B cell (primary cell): ENCODE results near the gene BNIP5. TPM values are rescaled to one million over a fixed set of nuclear protein-coding genes. Genes with fewer than 3 reads are reported as not detected.

Source experiments
- ATAC-seq: fragments of 200-7000 bp; cut with Tn5 transposase; one replicate; pipeline ENCODE4 v1.10.0; 2021; ENCODE audit warnings: low read depth, mild to moderate bottlenecking, moderate number of reproducible peaks, moderate library complexity
- CTCF ChIA-PET: fragments of 350-600 bp; sonication (Branson Sonifier 250); formaldehyde crosslinking; loops from one replicate; lab custom pipeline; 2021; ENCODE audit warnings: antibody characterized with exemption, inconsistent platforms; lab: Charles Lee
- POLR2A ChIA-PET: fragments of 350-600 bp; sonication (Branson Sonifier 250); formaldehyde crosslinking; loops from one replicate; lab custom pipeline; 2021; ENCODE audit warnings: antibody characterized with exemption; lab: Charles Lee
- DNase-seq: peaks from one replicate; pipeline ENCODE4 v3.0.0; 2013
- H2AFZ ChIP-seq: 2 replicates; pipeline ENCODE4 v1.6.1; 2012; ENCODE audit warnings: mild to moderate bottlenecking, low read depth, low read length; ENCODE audit not compliant: insufficient read depth, poor library complexity, severe bottlenecking
- H3K27ac ChIP-seq, 2 donors: 1 replicate in 1 of 2; 2 replicates in 1 of 2; pipeline ENCODE4 v1.5.1; 2012 to 2013; ENCODE audit warnings: low read length in 2 of 2, mild to moderate bottlenecking in 2 of 2, moderate library complexity in 1 of 2
- H3K27me3 ChIP-seq, 4 experiments: fragments of 200-600 bp in 1 of 4; sonication (generic) in 1 of 4; replicated peaks in 1 of 4; 1 replicate in 2 of 4; 2 replicates in 2 of 4; pipeline versions ENCODE4 v1.6.1 to v1.7.0; 2013 to 2016; ENCODE audit warnings: low read length in 3 of 4, mild to moderate bottlenecking in 2 of 4, mixed read lengths in 1 of 4, moderate library complexity in 1 of 4; ENCODE audit not compliant: insufficient read depth in 4 of 4, control insufficient read depth in 3 of 4; ENCODE audit errors: control extremely low read depth in 1 of 4
- H3K36me3 ChIP-seq, 2 experiments: replicated peaks in 1 of 2; 1 replicate in 1 of 2; 2 replicates in 1 of 2; pipeline versions ENCODE4 v1.6.1 to v1.7.1; 2013; ENCODE audit warnings: low read length in 1 of 2; ENCODE audit not compliant: insufficient read depth in 2 of 2, control insufficient read depth in 1 of 2; ENCODE audit errors: control extremely low read depth in 1 of 2, extremely low read depth in 1 of 2
- H3K4me1 ChIP-seq, 2 donors: fragments of 200-600 bp in 1 of 2; sonication (generic) in 1 of 2; 1 replicate in 1 of 2; 2 replicates in 1 of 2; pipeline versions ENCODE4 v1.5.1 to v1.6.1; 2013 to 2017; ENCODE audit warnings: low read length in 2 of 2; ENCODE audit not compliant: control insufficient read depth in 2 of 2, insufficient read depth in 2 of 2
- H3K4me2 ChIP-seq: replicated peaks from 2 replicates; pipeline ENCODE3; 2012; ENCODE audit warnings: mild to moderate bottlenecking, low read depth, low read length; ENCODE audit not compliant: poor library complexity, severe bottlenecking
- H3K4me3 ChIP-seq, 5 experiments: fragments of 200-600 bp in 1 of 5; sonication (generic) in 1 of 5; 1 replicate in 3 of 5; 2 replicates in 2 of 5; pipeline versions ENCODE4 v1.5.1 to v1.7.0; 2011 to 2016; ENCODE audit warnings: low read length in 4 of 5, mild to moderate bottlenecking in 4 of 5, low read depth in 2 of 5, control low read depth in 1 of 5, moderate library complexity in 1 of 5; ENCODE audit not compliant: insufficient read depth in 1 of 5; ENCODE audit errors: control extremely low read depth in 1 of 5, extremely low read depth in 1 of 5
- H3K79me2 ChIP-seq: fragments of 200-600 bp; sonication (generic); one replicate; pipeline ENCODE4 v1.6.0; 2016; ENCODE audit warnings: low read length; ENCODE audit not compliant: control insufficient read depth, insufficient read depth
- H3K9ac ChIP-seq: fragments of 200-600 bp; sonication (generic); 2 replicates; pipeline ENCODE4 v1.6.1; 2017; ENCODE audit warnings: mild to moderate bottlenecking, low read length, moderate library complexity
- H3K9me3 ChIP-seq, 3 donors: one replicate each; pipeline versions ENCODE4 v1.6.1 to v1.7.1; 2013; ENCODE audit warnings: low read length in 2 of 3; ENCODE audit not compliant: control insufficient read depth in 2 of 3, insufficient read depth in 1 of 3; ENCODE audit errors: control extremely low read depth in 1 of 3
- H4K20me1 ChIP-seq: 2 replicates; pipeline ENCODE4 v1.6.0; 2012; ENCODE audit warnings: mild to moderate bottlenecking, low read length; ENCODE audit not compliant: insufficient read depth, control insufficient read depth, poor library complexity, severe bottlenecking
- H3K27ac Mint-ChIP-seq: one replicate; pipeline ENCODE4 v1.8.0; 2021; ENCODE audit warnings: mixed read lengths
- H3K27me3 Mint-ChIP-seq: one replicate; pipeline ENCODE4 v1.8.0; 2021; ENCODE audit warnings: mixed read lengths
- H3K4me1 Mint-ChIP-seq: one replicate; pipeline ENCODE4 v1.8.0; 2021; ENCODE audit warnings: mixed read lengths
- H3K4me3 Mint-ChIP-seq: one replicate; pipeline ENCODE4 v1.8.0; 2021; ENCODE audit warnings: mixed read lengths
- H3K9me3 Mint-ChIP-seq: one replicate; pipeline ENCODE4 v1.8.0; 2022; ENCODE audit warnings: mixed read lengths; ENCODE audit not compliant: insufficient read depth
- CTCF ChIP-seq: fragments of 200-600 bp; IDR thresholded peaks from one replicate; pipeline ENCODE4 v1.8.0; 2022; ENCODE audit warnings: antibody characterized with exemption, mild to moderate bottlenecking
- EZH2 ChIP-seq: IDR thresholded peaks from 2 replicates; pipeline ENCODE4 v1.6.1; 2012; ENCODE audit warnings: borderline replicate concordance, low read depth, mild to moderate bottlenecking, moderate library complexity, low read length; ENCODE audit not compliant: insufficient read depth, poor library complexity, severe bottlenecking
- WGBS: methylation state at CpG from one replicate; pipeline ENCODE4 v1.1.5; 2013; ENCODE audit warnings: missing lambda C conversion rate; ENCODE audit not compliant: insufficient coverage; 5-methylcytosine and 5-hydroxymethylcytosine counted together
- intact Hi-C: fragments of 100-400 bp; cut with micrococcal nuclease; formaldehyde crosslinking; loops from one replicate; pipeline ENCODE4 v1.10.0; 2022
- polyA plus RNA-seq: library from polyadenylated mRNA; depleted of rRNA; stranded (reverse); fragments of >200 nt; gene quantifications from 2 replicates; pipeline ENCODE4 v1.2.3, GENCODE V29; 2012
- total RNA-seq, 2 donors: library from RNA; stranded (reverse); fragments of 120-200 nt in 1 of 2; gene quantifications; 1 replicate in 1 of 2; 2 replicates in 1 of 2; pipeline versions ENCODE4 v1.2.3 to v1.2.4, GENCODE V29; 2013 to 2022

The BNIP5 gene
- total and polyA plus RNA-seq, 2 donors (not counting 1 experiment from before 2014, with no cell fraction given) = 0.06 to 0.10 TPM

DNA sequence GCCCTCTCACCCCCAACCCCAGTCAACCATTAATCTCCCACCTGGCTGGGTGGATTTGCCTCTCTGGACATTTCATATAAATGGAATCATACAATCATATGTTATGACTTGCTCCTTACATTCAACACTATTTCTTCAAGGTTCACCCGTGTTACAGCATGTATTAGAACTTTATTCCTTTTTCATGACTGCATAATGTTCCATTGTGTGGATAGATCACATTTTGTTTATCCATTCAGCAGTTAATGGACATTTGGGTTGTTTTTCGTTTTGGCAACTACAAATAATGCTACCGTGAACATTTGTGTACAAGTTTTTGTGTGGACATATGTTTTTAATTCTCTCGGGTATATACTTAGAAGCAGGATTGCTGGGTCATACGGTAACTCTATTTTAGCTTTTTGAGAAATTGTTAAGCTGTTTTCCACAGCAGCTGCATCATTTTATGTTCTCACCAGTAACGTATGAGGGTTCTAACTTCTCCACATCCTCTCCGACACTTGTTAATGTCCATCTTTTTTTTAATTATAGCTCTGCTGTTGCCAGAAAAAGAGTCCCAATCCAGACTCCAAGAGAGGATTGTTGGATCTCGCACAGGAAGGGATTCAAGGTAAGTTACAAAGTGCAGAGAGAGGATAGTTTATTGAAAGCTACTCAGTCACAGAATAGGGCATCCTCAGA, 15.9 kb upstream of the BNIP5 start:
- Mint-ChIP-seq H3K27me3 (no peaks in the 10 kb centered on the region), H3K4me3 (no peak overlapping the region), H3K27ac (no peak overlapping the region), H3K4me1 (no peaks in the 10 kb centered on the region), H3K9me3 (peaks cover 2% of the 10 kb centered on the region)
- Histone ChIP-seq H3K9me3 (peaks cover 0 to 3% (median 0%) of the 10 kb centered on the region in 3 donors), H3K27me3 (no peaks in the 10 kb centered on the region), H3K27ac (no peak overlapping the region), H3K9ac (no peak overlapping the region), H2AFZ (no peak overlapping the region), H3K36me3 (no peaks in the 10 kb centered on the region), H3K4me2 (no peak overlapping the region), H3K4me3 (no peak overlapping the region), H4K20me1 (no peaks in the 10 kb centered on the region), H3K79me2 (no peaks in the 10 kb centered on the region), H3K4me1 (no peaks in the 10 kb centered on the region)
- TF ChIP-seq EZH2 (no peak), CTCF (no peak)
- CTCF ChIA-PET = interaction anchor here (4.8 to 15.7 kb wide), 2 partner anchors 12 to 48 kb away, joined by 20 to 149 read pairs; no protein-coding TSS in a partner anchor
- 100% methylated on average over 1 of the region's 8 CpGs for WGBS
- intact Hi-C loops = no loop called here
- POLR2A ChIA-PET = no interaction called here
- ATAC-seq = no peak
- no peak for DNase-seq
